Thymus (tissue), 11 donors: Measurements from ENCODE around the gene C16orf92. TPM values are rescaled to one million over a fixed set of nuclear protein-coding genes. Genes with fewer than 3 reads are reported as not detected.

Source experiments
- DNase-seq, 9 donors: peaks; one replicate each; pipeline ENCODE4 v3.0.0-alpha.2; 2013; ENCODE audit warnings: low spot score in 9 of 9, low read depth in 6 of 9, missing footprints in 1 of 9
- H3K27ac ChIP-seq, 2 donors: one replicate each; pipeline ENCODE4 v1.5.1; 2013; ENCODE audit warnings: control low read depth in 1 of 2, low read depth in 1 of 2, low read length in 1 of 2, mild to moderate bottlenecking in 1 of 2, moderate library complexity in 1 of 2
- H3K27me3 ChIP-seq, 2 donors: one replicate each; pipeline ENCODE4 v1.5.1; 2013; ENCODE audit warnings: low read length in 1 of 2; ENCODE audit not compliant: control insufficient read depth in 2 of 2, insufficient read depth in 1 of 2
- H3K36me3 ChIP-seq, 2 donors: one replicate each; pipeline ENCODE4 v1.5.1; 2013; ENCODE audit warnings: low read length in 1 of 2, mild to moderate bottlenecking in 1 of 2, moderate library complexity in 1 of 2; ENCODE audit not compliant: control insufficient read depth in 2 of 2, insufficient read depth in 2 of 2
- H3K4me1 ChIP-seq, 2 donors: one replicate each; pipeline ENCODE4 v1.5.1; 2013; ENCODE audit warnings: low read length in 2 of 2; ENCODE audit not compliant: control insufficient read depth in 2 of 2, insufficient read depth in 2 of 2
- H3K4me3 ChIP-seq, 2 donors: one replicate each; pipeline ENCODE4 v1.5.1; 2013; ENCODE audit warnings: low read length in 2 of 2, control low read depth in 1 of 2, mild to moderate bottlenecking in 1 of 2
- H3K9me3 ChIP-seq, 2 donors: one replicate each; pipeline ENCODE4 v1.5.1; 2013; ENCODE audit warnings: low read length in 1 of 2, mild to moderate bottlenecking in 1 of 2; ENCODE audit not compliant: control insufficient read depth in 2 of 2, insufficient read depth in 1 of 2
- WGBS: extraction: QIAGEN DNeasy Blood & Tissue Kit; methylation state at CpG from one replicate; pipeline ENCODE4 v1.1.7; 2013; 5-methylcytosine and 5-hydroxymethylcytosine counted together
- polyA plus RNA-seq: library from polyadenylated mRNA; stranded (reverse); fragments of 200-250 nt; gene quantifications from one replicate; pipeline ENCODE4 v1.2.3, GENCODE V29; 2013
- total RNA-seq: library from RNA; stranded (reverse); fragments of 120-200 nt; gene quantifications from one replicate; pipeline ENCODE4 v1.2.4, GENCODE V29; 2013
- donor health status: healthy.

The C16orf92 gene
- total and polyA plus RNA-seq, 2 donors = not detected

DNA sequence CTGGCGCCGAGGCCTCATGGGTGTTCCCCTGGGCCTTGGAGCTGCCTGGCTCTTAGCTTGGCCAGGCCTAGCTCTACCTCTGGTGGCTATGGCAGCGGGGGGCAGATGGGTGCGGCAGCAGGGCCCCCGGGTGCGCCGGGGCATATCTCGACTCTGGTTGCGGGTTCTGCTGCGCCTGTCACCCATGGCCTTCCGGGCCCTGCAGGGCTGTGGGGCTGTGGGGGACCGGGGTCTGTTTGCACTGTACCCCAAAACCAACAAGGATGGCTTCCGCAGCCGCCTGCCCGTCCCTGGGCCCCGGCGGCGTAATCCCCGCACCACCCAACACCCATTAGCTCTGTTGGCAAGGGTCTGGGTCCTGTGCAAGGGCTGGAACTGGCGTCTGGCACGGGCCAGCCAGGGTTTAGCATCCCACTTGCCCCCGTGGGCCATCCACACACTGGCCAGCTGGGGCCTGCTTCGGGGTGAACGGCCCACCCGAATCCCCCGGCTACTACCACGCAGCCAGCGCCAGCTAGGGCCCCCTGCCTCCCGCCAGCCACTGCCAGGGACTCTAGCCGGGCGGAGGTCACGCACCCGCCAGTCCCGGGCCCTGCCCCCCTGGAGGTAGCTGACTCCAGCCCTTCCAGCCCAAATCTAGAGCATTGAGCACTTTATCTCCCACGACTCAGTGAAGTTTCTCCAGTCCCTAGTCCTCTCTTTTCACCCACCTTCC lies 35.5 kb upstream of the C16orf92 start:
- Histone ChIP-seq H3K4me3 (no peak overlapping the region), H3K27ac (no peak overlapping the region), H3K4me1 (no peaks in the 10 kb centered on the region), H3K36me3 (peaks cover 97 to 98% of the 10 kb centered on the region in 2 donors), H3K9me3 (no peaks in the 10 kb centered on the region), H3K27me3 (no peaks in the 10 kb centered on the region)
- 98% methylated on average over 35 of the region's 35 CpGs for WGBS
- no peak for DNase-seq

DNA sequence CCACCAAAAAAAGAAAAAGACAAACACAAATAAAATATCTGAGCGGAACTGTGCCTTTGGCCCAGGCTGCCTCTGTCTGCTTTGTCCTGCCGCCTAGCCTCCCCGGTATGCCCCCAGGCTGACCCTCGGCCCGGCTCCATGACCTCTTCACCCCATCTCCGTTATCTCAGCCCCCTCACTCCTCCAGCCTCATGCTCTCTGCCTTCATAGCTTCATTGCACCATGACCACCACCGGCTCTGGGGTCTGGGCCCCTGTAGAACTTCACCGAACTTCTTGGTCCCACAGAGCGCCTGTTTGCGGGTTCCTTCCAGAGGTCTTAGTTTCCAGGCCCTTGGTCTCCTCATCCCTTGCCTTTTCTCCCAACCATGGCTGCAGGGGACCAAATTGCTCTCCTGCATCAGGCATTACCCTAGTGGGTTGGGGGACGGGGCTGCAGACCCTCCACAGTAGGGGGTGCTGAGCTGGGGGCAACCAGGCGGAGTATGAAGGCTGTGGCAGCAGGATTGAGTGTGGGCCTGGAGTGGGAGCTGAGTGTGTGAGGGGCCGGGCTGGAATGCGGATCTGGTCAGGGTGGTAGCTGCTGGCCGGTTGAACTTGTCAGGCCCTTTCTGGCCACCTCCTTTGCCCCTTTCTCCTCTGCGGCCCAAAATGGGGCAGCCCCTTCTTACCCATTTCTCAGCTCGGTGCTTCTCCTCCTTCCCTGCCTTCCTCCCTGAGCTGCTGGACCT lies 34.5 kb upstream of the C16orf92 start:
- 98% methylated on average over 17 of the region's 17 CpGs for WGBS
- H3K4me3 ChIP-seq = no peak overlapping the region
- no peaks in the 10 kb centered on the region for H3K27me3 ChIP-seq
- DNase-seq = no peak
- H3K9me3 ChIP-seq = no peaks in the 10 kb centered on the region
- no peak overlapping the region for H3K27ac ChIP-seq
- H3K4me1 ChIP-seq = no peaks in the 10 kb centered on the region
- H3K36me3 ChIP-seq = peaks cover 97 to 98% of the 10 kb centered on the region in 2 donors

DNA sequence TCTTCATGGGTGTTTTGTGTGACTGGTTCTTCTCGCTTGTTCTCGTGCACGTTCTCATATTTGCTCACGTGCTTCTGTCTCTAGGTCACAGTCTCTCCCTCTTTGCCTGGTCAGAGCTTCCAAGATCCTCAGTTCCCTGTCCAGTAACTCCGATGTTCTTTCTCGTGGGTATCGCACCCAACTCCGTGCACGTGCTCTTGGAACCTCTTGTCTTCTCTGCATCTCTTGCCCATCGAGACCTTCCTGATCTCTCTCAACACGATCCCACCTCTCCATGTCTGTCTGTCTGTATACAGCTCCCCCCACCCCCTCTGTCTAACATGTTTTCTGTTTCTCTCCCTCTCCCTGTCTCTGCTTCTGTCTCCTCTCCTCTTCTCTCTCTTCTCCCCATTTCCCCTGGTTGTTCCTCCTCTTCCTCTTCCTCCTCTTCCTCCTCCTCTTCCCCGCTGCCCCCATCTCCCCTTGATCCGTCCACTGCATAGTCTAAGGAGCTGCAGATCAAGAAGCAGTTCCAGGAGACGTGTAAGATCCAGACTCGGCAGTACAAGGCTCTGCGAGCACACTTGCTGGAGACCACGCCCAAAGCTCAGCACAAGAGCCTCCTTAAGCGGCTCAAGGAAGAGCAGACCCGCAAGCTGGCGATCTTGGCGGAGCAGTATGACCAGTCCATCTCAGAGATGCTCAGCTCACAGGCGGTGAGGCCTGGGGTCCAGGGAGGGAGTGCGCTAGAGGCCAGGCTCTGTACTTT lies 33.7 kb upstream of the C16orf92 start:
- 97% methylated on average over 23 of the region's 23 CpGs for WGBS
- Histone ChIP-seq H3K4me3 (no peak overlapping the region), H3K9me3 (no peaks in the 10 kb centered on the region), H3K4me1 (peaks cover 0 to 3% of the 10 kb centered on the region in 2 donors), H3K27me3 (no peaks in the 10 kb centered on the region), H3K36me3 (peaks cover 93 to 98% of the 10 kb centered on the region in 2 donors), H3K27ac (no peak overlapping the region)
- no peak for DNase-seq

DNA sequence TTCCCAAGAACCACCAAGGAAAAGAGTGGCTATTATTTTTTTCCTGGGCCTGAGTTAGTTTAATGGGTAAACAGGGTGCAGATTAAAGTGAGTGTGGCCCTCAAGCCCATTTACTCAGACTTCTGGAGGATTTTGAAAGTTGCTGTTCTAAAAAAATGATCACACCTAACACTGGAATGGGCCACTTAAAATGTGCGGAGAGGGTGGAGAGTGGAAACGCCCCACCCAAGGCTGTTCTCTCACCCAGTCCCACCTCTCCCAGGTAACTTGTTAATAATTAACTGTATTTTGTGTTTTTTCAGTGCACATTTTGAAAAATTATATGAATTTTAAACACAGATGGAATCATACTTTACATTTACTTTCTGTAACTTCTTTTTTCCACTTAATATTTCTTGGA lies 33.0 kb upstream of the C16orf92 start:
- Histone ChIP-seq H3K9me3 (no peaks in the 10 kb centered on the region), H3K4me1 (peaks cover 7 to 11% of the 10 kb centered on the region in 2 donors), H3K27ac (no peak overlapping the region), H3K36me3 (peaks cover 86 to 91% of the 10 kb centered on the region in 2 donors), H3K27me3 (no peaks in the 10 kb centered on the region), H3K4me3 (no peak overlapping the region)
- WGBS = 96% methylated on average over 2 of the region's 2 CpGs
- no peak for DNase-seq

DNA sequence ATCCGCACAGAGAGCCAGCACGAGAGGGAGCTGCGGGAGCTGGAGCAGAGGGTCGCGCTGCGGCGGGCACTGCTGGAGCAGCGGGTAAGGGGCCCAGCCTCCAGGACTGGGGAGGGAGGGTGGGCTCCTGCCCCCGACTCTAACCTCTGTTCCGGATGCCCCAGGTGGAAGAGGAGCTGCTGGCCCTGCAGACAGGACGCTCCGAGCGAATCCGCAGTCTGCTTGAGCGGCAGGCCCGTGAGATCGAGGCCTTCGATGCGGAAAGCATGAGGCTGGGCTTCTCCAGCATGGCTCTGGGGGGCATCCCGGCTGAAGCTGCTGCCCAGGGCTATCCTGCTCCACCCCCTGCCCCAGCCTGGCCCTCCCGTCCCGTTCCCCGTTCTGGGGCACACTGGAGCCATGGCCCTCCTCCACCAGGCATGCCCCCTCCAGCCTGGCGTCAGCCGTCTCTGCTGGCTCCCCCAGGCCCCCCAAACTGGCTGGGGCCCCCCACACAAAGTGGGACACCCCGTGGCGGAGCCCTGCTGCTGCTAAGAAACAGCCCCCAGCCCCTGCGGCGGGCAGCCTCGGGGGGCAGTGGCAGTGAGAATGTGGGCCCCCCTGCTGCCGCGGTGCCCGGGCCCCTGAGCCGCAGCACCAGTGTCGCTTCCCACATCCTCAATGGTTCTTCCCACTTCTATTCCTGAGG lies 32.0 kb upstream of the C16orf92 start:
- DNase-seq = no peak

DNA sequence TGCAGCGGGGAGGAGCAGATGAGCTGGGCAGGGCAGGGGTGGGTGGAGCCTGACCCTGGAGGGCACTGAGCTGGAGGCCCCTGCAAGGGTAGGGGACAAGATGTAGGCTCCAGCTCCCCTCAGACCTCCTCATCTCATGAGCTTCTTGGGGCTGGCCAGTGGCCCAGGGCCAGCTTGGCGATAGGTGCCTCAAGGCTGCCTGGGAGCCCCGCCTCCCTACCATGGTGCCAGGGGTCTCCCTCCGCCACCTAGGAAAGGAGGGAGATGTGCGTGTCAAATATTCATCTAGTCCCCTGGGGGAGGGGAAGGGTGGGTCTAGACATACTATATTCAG lies 31.5 kb upstream of the C16orf92 start:
- H3K4me3 ChIP-seq = no peak overlapping the region
- H3K4me1 ChIP-seq = peaks cover 7 to 16% of the 10 kb centered on the region in 2 donors
- no peak for DNase-seq
- WGBS = 97% methylated on average over 5 of the region's 5 CpGs
- no peaks in the 10 kb centered on the region for H3K9me3 ChIP-seq
- peaks cover 71 to 76% of the 10 kb centered on the region in 2 donors for H3K36me3 ChIP-seq
- no peak overlapping the region for H3K27ac ChIP-seq
- H3K27me3 ChIP-seq = no peaks in the 10 kb centered on the region

More for the DNA sequence above, 32.0 kb upstream of the C16orf92 start:
- no peaks in the 10 kb centered on the region for H3K9me3 ChIP-seq
- H3K4me3 ChIP-seq = no peak overlapping the region
- H3K4me1 ChIP-seq = peaks cover 7 to 14% of the 10 kb centered on the region in 2 donors
- H3K27ac ChIP-seq = no peak overlapping the region
- peaks cover 76 to 81% of the 10 kb centered on the region in 2 donors for H3K36me3 ChIP-seq
- H3K27me3 ChIP-seq = no peaks in the 10 kb centered on the region
- 98% methylated on average over 35 of the region's 35 CpGs for WGBS

DNA sequence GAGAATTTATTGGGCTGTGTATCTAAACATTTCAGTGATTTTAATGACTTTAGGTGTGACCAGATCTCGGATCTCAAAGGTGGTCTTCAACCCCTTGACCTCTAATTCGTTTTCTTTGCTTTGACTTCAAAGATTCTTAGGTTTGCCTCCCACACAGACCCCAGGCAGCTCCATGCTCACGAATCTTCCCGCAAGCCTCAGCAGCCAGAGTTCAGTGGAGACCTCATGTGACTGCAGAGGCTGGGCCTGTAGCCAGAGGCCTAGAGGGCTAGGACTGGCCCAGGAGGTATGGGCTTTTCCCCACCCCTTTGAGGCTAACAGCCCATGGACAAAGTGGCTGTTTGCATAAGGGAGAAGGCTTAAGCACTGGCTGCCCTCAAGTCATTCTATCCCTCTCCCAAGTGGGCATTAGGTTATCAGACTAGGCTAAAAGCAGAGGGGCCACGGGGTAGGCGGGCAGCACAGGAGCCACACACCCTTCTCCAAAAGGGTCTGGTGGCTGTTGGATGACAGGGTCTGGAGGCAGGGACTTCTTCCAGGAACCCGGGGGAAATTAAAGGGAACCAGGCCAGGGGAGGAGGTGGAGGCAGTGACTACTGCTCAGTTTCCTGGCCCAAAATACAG lies 30.5 kb upstream of the C16orf92 start:
- Histone ChIP-seq H3K36me3 (peaks cover 62 to 67% of the 10 kb centered on the region in 2 donors), H3K9me3 (no peaks in the 10 kb centered on the region), H3K4me3 (no peak overlapping the region), H3K27ac (no peak overlapping the region), H3K27me3 (no peaks in the 10 kb centered on the region), H3K4me1 (peaks cover 10 to 23% of the 10 kb centered on the region in 2 donors)
- 87% methylated on average over 7 of the region's 7 CpGs for WGBS
- DNase-seq = no peak

DNA sequence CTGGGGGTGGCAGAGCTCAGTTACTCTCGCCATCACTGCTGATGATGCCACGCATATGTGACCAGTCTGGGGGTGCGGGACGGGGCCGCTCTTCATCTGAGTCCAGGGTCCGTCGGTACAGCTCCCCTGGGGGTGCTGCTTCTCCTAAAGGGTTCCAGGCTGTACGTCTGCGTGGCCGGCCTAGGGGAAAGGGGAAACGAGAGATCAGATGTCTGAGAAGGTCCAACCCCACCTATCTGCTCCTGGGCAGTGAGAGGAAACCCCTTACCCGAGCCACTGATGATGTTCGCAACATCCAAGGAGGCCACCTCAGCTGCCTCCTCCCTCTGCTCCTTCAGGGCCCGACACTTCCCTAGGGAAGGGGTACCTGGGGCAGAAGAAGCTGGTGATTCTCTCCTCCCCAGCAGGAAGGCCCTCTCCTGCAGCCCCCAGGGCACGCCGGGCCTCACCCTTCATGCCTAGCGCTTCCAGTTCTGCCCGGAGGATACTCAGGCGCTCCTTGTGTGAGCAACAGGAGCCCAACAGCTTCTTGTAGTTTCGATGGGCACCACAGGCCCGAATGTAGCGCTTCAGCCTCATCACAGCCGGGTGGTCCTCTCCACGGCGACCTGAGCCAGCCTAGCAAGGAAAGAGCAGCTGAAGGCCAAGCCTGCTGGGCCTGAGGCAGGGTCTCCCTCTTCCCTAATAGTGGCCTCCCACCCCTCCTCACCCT lies 29.7 kb upstream of the C16orf92 start:
- no peak overlapping the region for H3K27ac ChIP-seq
- peaks cover 53 to 64% of the 10 kb centered on the region in 2 donors for H3K36me3 ChIP-seq
- no peak for DNase-seq
- H3K4me1 ChIP-seq = peaks cover 10 to 23% of the 10 kb centered on the region in 2 donors
- 97% methylated on average over 25 of the region's 25 CpGs for WGBS
- H3K27me3 ChIP-seq = no peaks in the 10 kb centered on the region
- H3K9me3 ChIP-seq = no peaks in the 10 kb centered on the region
- H3K4me3 ChIP-seq = no peak overlapping the region
